Adrenal gland (tissue), 5 donors: ENCODE measurements around the gene FARP2.

Experiments used
- CTCF ChIP-seq, 6 experiments: fragments of 450-650 bp in 4 of 6; fragments of 200-600 bp in 2 of 6; sonication (generic) in 1 of 6; IDR thresholded peaks; 1 replicate in 5 of 6; 2 replicates in 1 of 6; pipeline versions ENCODE4 v1.5.1 to v1.8.0; 2016 to 2021; ENCODE audit warnings: antibody characterized with exemption in 6 of 6, mild to moderate bottlenecking in 2 of 6, moderate library complexity in 1 of 6
- POLR2A ChIP-seq, 2 donors: fragments of 450-650 bp; IDR thresholded peaks; one replicate each; pipeline ENCODE4 v1.6.1; 2017; ENCODE audit warnings: antibody characterized with exemption in 2 of 2, mild to moderate bottlenecking in 2 of 2, moderate library complexity in 1 of 2
- donor health status: DM: no; HTN: no; CAD: no.

GRCh38 chr2:241422350-241422749 lies 66.3 kb downstream of the FARP2 start:
- no peak for TF ChIP-seq CTCF (IDR thresholded peaks at IDR 0.05)
- TF ChIP-seq POLR2A (IDR thresholded peaks at IDR 0.05), result no peak
